ENCODE measurements around the gene JAK1. TPM values are rescaled to one million over a fixed set of nuclear protein-coding genes. Genes with fewer than 3 reads are reported as not detected.
A peak's percentile ranks its signal among the peaks of the same experiment; 100 is the strongest.
"Not testable (repeated sequence)": the region's sequence is repeated elsewhere in the genome, so short reads cannot be mapped to it uniquely, and the experiment has no call there.

Gene JAK1
- total RNA-seq = 43.3 TPM

DNA sequence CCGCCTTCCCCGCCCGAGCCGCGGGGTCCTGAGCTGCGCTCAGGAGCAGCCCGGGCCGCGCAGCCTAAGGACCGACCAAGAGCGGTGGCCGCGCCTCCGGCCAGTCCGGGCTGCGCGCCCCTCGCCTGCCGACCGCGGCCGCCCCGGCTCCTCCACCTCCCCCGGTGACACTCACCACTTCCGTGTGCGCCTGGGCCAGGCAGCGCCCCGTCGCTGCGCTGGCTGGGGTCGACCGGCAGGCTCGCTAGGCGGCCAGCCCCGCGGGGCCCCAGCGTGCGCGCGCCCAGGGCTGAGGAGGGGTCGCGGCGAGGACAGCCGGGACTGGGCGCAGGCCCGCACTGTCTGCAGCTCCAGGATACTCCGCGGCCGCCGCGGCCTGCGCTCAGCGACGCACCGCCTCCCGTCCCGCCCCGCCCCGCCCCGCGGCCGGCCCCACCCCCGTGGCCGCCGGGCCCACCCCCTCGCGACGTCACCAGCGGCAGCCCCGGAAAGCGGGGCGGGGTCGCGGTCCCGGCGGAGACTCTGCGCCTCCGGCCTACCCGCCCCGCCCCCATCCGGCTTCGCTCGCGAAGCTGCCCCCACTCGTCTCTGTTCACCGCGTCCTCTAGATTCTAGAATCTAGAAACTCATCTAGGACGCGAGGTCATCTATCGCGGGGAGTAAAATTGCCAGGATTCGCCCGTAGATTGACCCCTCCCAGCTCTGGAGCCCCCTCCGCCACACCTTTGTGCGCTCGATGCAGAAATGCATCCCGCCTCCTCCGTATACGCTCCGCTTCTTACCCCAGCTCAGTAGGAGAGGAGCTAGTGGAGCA, at the start of gene JAK1:
Gene JAK1 (minus strand): TSS at position 392 of the 814 bp plus-strand sequence. CDS start 80,285 bp downstream, outside the sequence.
- ATAC-seq = peak; percentile 91
- peak; percentile 90 for DNase-seq (ENCODE audit: low spot score)

DNA sequence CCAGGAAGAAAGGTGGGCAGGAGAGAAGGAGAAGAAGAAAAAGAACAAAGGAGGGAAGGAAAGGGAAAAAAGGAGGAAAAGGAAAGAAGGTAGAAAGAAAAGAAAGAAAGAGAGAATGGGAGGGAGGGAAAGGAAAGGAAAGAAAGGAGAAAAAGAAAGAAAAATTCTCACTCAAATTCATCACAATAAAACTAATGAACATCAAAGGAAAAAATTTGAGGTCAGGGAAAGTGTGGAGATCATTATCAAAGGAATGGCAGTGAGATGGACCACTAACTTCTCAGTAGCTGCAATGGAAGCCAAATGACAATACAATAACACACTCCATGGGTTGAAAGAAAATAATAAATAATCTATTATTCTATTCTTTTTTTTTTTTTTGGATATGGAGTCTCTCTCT, 48.0 kb upstream of the JAK1 start:
- ATAC-seq (no peak), DNase-seq (ENCODE audit: low spot score) (no peak)

DNA sequence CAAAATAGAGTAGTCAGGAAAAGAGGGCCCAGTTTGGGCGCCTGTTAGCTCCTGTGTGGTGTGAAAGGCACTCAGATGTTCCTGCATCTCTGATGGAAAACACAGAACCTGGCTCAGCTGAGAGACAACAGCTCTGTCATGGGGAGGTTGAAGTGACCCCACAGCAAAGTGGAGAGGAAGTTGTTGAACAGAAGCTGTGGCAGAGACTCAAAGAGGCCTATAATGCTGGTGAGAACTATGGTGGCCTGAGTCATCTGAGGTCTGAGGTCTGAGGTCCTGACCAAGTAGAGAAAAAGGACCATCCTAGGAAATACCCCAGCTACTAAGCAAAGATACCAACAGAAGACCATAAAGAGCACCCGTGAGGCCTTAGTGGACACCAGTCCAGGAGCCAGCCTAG, 45.6 kb upstream of the JAK1 start:
- ATAC-seq (no peak), DNase-seq (ENCODE audit: low spot score) (no peak)

DNA sequence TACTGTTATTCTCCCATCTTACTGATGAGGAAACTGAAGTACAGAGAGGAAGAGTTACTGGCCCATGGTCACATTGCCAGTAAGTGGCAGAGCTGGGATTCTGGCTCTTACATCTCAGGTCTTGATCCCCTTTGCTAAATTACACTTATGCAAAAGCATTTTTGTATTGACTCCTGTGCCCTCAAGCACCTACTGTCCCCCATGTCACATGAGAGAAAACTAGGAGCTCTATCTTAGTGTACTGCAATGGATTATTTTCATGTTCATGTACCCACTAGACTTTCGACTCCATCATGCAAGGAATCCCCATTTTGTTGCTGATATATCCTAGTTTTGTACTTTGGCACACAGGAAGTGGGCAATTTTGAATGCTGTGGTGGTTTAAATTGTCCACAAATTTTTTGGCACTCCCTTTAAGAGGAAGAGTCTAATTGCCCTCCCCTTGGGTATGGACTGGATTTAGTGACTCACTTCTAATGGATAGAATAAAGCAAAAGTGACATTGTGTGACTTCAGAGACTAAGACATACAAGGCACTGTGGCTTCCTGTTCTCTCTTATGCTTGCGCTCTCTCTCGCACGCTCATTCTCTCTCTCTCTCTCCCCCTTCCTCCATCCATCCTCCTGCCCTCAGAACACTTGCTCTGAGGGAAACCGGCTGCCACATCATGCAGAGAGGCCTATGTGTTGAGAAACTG, 43.5 kb upstream of the JAK1 start:
- ATAC-seq = no peak

DNA sequence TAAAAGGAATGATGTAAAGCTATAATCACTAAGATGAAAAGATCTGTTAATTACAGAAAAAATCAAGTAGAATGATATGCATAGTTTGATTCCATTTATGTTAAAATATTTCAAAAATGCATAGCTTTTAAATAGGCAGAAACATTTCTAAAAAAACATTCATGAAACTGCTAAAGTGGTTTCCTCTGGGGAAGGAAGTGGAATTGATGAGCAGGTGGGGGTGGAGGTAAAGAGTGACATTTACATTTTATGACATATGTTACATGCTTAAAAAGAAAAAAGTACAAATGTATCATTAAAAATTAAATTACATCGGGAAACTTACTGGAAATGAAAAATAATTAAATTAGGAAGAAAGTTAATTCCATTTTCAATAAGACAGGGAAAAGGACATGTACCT, 42.8 kb upstream of the JAK1 start:
- DNase-seq (ENCODE audit: low spot score) (no peak), ATAC-seq (no peak)

More for the DNA sequence above, 43.5 kb upstream of the JAK1 start:
- DNase-seq (ENCODE audit: low spot score) = no peak

DNA sequence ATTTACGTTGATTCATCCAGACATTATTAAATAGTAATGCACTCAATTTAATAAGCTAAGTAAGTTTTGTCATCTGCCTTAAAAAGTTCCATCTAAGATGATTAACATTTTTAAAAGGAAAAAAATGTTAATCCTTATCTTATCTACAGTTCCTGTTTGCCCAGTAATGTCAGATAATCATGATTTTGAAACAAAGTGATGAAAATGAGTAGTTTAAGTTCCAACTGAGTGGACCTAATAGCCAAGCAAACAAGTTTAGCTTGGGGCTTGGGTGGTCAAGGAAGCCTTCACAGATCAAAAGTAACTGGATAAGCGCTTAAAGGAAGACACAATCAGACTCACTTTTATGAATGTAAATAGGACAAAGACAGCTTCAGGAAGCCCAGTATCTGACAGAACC, 40.5 kb upstream of the JAK1 start:
- ATAC-seq (no peak), DNase-seq (ENCODE audit: low spot score) (no peak)

DNA sequence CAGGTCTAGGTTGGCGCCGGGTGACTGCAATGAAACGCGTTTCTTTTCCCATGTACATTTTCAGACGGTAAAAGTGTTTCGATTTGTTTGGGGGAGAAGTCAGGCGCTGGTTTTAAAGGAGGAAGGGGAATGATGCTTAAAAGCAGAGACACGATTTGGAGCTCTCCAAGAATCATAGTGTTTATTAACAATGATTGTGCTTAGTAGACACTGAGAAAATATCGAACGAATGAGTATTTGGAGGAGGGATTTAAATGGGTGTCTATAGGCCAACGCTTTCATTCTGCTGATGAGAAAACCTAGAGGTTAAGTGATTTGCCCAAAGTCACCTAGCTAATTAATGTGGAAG, 36.9 kb upstream of the JAK1 start:
- ATAC-seq = peak; percentile 4
- DNase-seq (ENCODE audit: low spot score) = no peak

DNA sequence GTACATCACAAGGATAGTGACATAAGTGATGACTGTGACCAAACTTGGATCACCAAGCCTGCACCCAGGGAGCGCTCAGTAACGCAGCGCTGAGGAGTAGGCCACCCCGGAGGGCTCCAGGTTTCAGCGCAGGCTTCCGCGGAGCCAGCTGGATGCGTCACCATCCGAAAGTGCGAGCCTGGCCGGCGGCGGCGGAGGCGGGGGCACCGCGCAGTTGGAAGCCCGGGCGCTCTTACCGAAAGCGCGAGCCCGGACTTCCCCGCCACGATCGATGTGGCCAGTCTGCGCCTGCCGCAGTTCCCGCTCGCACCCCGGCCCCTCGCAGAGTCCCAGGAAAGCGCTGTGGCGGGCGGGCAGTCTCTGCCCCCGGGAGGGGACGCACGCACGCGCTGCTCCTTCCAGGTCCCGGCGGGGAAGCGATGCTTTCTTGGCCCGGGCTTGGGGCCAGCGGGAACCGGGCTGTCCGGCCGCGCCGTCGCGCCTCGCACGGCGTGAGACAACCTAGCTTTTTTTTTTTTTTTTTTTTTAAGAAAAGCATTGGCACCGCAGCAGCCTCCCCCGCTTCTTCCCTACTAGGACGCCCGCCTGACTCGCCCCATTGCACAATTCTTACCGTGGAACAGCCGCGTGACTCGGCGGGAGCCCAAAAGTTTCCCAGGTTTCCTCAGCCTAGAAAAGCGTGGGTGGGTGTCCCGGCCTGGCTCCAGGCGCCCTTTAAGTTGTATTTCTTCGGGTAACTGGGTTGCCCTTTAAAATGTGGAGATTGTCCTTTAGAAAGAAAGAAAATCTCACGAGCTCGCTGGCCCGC, 36.4 kb upstream of the JAK1 start:
- ATAC-seq (peak; percentile 87), DNase-seq (ENCODE audit: low spot score) (peak; percentile 88)

DNA sequence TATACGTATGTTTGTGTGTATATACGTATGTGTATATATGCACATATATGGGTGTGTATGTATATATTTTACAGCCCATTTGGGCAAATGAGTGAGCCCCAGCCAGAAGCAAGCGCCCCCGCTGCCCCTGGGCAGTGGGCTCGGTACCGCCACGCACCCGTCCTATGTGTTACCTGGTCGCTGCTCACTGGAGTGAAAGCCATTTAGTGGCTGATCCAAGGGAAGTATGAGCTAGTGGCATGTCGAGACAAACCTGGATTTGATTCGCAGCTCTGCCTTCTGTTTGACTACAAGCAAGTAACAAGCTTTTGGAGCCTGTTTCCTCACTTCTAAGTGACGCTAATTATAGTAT, 35.8 kb upstream of the JAK1 start:
- DNase-seq (ENCODE audit: low spot score) (no peak), ATAC-seq (no peak)

DNA sequence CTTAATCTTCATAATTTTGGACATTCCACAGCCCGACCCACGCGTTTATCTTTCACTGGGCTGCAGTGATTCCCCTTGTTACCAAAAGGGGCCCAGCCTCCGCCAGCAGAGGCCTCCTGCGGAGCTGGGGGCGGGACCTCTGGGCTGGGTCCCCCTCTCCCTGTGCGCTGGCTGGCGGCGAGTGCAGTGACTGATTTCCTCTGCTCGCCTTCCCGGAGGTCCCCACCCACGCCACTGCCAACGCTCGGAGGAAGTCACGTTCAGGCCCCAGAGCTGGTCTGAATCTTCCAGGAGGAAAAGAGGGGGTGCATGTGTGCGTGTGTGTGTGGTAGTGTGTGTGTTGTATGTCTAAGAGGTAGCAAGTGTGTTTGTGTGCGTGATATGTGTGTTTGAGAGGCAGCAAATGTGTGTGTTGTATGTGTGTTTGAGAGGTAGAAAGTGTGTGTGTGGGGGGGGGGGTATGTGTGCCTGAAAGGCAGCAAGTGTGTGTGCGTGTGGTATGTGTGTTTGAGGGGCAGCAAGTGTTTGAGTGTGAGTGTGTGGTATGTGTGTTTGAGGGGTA, 35.0 kb upstream of the JAK1 start:
- ATAC-seq (peak; percentile 32), DNase-seq (ENCODE audit: low spot score) (peak; percentile 62)

DNA sequence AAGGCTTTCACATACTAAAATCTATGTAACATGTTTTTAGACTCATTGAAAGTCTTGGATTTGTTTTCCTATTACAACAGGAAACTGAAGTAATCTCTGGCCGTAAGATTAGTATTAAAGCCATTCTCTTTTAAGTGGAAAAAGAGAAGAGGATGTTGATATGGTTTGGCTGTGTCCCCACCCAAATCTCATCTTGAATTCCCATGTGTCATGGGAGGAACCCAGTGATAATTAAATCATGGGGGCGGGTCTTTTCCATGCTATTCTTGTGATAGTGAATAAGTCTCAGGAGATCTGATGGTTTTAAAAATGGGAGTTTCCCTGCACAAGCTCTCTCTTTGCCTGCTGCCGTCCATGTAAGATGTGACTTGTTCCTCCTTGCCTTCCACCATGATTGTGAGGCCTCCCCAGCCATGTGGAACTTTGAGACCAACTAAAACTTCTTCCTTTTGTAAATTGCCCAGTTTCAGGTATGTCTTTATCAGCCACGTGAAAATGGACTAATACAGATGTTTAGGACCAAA, 32.1 kb upstream of the JAK1 start:
- not testable (repeated sequence) for DNase-seq (ENCODE audit: low spot score); ATAC-seq

DNA sequence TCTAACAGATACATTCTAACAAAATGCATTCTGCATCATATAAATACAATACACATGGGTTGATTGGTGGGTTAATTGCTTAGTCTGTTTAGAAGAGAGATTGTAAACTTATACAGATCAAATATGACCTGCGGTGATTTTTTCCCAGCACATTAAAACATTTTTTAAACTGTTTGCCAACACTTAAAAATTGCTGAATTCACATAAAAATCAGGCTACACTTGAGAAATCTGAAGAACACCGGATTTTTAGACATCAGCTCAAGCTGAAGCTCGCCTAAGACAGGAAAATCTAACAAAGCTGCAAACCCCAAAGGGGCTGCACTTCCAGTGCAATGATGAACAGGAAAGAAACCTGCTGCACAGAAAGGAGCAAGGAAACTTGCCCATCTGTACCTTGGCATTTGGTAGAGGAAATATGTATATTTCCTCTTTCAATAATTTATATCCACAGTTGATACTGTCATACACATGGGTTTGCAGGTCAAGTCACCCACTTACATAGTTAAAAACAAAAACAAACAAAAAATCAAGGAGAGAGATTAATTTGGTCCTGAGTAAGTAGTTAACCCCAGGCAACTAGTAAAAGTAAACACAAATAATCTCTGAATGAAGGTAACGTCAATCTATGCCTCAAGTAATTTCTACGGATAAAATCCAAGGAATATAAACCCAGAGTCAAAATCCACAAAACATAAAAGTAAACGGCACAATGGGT, 30.4 kb upstream of the JAK1 start:
- ATAC-seq (no peak), DNase-seq (ENCODE audit: low spot score) (no peak)

DNA sequence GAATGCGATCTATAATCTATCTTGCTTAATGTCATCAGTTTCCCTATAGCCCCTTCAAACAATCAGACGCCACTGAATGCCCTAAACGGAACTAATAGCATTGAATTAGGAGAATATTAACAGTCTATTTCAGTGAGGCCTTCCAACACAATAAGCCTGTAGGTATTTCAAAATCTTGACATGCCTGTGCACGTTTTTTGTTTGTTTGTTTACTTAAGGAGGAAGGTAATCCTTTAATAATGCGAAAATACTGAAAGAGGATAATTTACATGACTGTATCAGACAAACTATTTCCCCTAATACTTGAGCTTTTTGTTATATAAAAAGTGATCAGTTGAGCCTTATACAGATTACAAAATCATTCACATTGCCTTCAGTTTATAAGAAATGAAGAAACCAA, 29.0 kb upstream of the JAK1 start:
- no peak for ATAC-seq

DNA sequence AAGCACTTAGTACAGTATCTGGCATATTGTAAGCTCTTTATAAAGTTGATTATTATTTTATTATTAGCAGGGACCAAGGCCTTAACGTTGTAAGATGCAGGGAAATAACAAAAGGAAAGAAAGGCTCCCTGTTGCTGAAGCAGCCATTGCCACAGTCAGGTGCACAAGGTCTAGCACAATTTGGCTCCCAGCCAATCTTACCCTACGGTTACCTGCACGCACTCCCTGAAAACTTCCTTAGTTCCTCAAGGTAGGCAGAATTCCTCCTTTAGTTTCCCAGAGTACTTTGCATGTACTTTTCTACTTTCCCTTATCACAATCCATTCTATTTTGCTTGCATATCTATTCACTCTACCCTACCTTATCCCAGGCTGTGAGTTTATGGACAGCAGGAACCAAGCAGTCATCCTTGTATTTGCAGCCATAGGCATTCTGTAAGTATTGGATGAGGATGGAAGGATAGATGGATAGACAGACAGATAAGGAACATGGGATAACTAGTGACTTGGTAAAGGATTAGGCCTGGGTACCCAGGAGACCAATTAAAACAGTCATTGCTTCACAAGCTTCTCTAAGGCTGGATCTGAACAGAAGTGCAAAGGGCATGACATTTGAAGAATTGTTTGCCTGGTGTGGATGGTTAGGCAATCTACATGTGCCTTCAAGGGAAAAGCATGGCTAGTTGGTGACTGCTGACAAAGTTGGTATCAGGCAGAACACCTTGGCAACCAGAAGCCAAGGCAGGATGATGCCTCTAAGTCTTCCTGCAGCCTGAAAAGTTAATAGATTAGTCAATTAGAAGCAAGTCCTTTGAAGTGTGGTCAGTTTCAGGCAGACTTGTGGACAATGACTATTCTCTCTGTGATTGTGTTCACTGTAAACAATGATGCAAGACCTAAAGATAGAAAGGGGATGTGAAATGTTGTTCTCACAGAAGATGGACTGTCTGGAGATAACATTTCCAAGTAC, 20.8 kb upstream of the JAK1 start:
- ATAC-seq (peak; percentile 91), DNase-seq (ENCODE audit: low spot score) (peak; percentile 63)

More for the DNA sequence above, 29.0 kb upstream of the JAK1 start:
- DNase-seq (ENCODE audit: low spot score) = no peak

DNA sequence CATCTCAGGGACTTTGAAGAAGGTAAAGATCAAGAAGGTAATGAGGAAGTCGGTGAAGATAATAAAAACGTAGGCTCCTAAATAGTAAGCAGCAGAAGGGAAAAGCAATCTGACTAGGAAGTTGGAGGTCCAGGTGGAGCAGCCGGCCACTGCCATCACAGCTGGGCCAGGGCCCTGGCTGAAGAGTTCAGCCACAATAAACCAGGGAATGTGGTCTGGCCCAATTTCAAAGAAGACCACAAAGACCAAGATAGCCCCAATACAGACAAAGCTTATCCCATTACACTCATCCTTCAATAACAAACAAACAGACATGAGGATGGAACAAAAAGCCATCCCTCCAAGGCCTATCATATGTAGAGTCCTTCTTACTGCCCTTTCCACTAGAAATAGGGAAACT, 18.4 kb upstream of the JAK1 start:
- DNase-seq (ENCODE audit: low spot score) = no peak

DNA sequence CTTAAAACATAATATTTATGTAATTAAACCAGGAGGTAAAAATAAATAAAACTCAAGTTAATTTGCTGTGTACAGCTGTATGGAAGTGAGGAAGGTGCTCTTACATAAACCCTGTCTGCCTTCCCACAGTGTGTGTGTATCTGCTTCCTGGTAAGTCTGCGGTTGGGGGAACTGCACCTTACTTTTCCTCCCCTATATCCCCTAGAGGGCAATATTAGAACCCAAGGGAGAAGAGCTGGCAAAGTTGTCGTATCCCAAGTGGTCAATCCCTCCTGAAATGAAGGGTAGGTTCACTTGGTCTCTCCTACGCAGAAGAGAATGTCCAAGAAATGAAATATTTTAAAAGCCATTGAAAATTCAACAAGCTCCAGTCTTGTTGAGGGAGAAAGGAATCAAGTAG, 17.8 kb upstream of the JAK1 start:
- no peak for ATAC-seq
- DNase-seq (ENCODE audit: low spot score) = no peak

More for the DNA sequence above, 18.4 kb upstream of the JAK1 start:
- ATAC-seq = no peak

DNA sequence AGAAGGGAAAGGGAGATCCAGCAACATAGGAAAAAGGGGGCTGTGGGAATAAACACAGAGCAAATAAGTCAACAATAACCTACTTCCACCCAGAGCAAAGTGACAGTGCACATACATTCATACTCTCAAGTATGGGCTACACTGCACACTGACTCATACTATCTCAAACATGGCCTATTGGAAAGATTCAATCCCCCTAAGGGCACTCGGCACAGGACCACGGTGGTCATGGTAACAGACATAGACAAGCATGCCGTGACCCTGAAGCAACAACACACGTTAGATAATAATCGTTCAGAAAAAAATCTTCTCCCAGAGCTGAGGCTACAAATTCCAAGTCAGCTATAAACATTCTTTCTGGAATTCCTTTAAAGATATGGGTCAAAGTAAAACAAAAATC, 16.8 kb upstream of the JAK1 start:
- no peak for DNase-seq (ENCODE audit: low spot score)

DNA sequence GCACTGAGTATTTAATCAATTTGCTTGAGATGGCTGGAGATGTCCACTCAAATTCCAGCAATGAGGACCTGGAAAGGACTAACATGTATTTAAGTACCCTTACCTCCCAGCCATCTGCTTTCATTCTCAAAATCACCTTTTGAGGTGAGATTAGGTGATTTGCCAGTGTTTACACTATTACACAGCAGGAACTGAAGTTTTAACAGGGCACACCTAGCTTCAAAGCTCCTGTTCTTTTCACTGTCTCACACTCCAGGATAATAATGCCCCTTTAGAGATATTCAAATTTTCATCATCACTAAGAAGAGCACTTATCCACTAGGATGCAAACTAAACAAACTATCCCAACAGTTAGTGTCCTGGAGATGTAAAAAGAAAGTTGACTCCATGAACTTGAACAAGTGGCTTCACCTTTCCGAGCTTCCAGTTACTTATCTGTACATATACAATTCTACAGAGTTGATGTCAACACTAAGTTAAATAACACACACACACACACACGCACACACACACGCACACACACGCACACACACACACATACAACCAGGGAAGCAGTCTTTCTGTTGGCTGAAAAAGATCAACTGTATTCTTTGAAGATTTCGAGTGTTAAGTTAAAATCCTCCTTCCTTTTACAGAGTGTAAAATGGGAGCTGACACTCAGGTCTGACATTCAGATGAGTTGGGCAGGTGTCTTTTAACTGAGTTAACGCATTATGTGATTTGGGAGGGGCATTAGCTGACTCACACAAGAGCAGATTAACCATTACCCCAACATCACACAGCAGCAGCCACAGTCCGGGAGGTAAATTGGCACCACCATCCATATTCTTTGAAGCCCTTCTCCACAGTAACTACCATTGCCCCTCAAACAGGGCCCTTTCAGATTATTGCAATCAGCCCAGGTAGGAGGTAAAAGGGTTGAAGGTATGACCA, 15.5 kb upstream of the JAK1 start:
- DNase-seq (ENCODE audit: low spot score) (no peak), ATAC-seq (peak; percentile 33)

More for the DNA sequence above, 16.8 kb upstream of the JAK1 start:
- ATAC-seq = no peak
